ENCODE measurements around the gene CA5B.
"Not testable (repeated sequence)": the region's sequence is repeated elsewhere in the genome, so short reads cannot be mapped to it uniquely, and the experiment has no call there.

Gene CA5B

DNA sequence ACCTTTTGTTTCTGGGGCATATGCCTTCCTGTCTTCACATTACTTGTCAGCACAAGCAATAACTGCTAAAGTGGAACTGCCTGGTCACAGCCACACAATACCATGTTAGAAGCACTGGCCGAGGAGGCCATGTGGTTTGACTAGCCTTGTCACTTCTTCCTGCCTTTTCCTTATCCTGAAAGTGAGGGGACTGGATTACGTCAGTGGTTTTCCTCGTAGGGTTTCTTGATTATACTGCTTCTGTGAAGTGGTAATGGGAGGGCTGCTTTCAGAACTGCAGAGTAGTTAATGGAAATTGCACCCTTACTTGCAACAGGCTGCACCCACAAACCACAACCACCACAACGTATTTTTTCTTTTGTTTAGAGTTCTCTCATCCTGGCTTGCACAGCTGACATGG, 78.8 kb downstream of the CA5B start:
- Histone ChIP-seq H3K4me3 (ENCODE audit: low read length) (no peak overlapping the region), H3K36me3 (ENCODE audit: control insufficient read depth, insufficient read depth, low read length, severe bottlenecking) (peaks cover 58% of the 10 kb centered on the region), H3K27me3 (replicated peaks; ENCODE audit: control insufficient read depth, insufficient read depth, low read length) (no peaks in the 10 kb centered on the region), H3K9ac (ENCODE audit: low read length) (no peak overlapping the region), H3K4me1 (ENCODE audit: control insufficient read depth, insufficient read depth, low read length) (peaks cover 15% of the 10 kb centered on the region), H3K9me3 (ENCODE audit: control insufficient read depth, low read length) (no peaks in the 10 kb centered on the region)
- DNase-seq (ENCODE audit: low read depth), result no peak

DNA sequence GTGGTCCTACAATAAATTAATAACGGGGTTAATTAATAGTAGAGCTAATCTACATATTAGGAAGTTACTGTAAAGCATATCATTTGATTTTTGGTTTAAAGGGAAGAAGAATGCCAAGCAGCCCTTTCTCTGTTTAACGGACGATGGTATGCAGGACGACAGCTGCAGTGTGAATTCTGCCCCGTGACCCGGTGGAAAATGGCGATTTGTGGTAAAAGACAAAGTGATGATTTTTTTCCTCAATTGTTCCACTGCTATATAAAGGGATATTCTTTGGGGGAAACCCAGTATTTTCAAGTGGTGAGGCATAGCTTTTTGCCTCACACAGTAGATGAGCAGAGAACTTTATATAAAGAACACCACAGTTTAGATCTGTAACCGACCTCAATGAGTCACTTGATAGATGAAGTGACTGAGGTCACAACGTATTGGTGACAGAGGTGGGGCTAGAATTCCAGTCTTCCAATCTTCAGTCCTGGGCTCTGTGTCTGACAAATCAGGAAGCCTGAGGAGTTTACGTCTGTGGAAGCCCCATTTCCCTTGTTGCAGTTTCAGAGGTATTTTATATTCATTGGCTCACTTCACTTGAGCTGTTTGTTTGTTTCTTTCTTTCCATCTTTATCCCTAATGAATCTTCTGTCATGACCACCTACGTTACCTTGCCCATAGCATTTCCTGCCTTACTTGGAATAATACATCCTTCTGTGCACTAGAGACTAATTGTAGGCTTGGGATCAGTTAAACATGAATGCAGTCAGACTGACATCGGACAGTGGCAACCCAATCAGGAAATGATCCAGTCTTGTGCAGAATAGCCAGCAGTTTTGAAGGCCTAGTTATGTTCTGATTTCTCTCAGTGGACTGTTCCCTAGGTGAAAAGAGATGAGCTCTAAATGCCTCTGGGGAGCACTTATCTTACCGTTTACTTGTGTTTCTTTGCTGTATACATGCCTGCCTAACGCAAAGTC, 82.3 kb downstream of the CA5B start:
- no peaks in the 10 kb centered on the region for H3K9me3 ChIP-seq (ENCODE audit: control insufficient read depth, low read length)
- no peaks in the 10 kb centered on the region for H3K27me3 ChIP-seq (replicated peaks; ENCODE audit: control insufficient read depth, insufficient read depth, low read length)
- H3K9ac ChIP-seq (ENCODE audit: low read length), result no peak overlapping the region
- H3K4me1 ChIP-seq (ENCODE audit: control insufficient read depth, insufficient read depth, low read length), result no peaks in the 10 kb centered on the region
- peaks cover 63% of the 10 kb centered on the region for H3K36me3 ChIP-seq (ENCODE audit: control insufficient read depth, insufficient read depth, low read length, severe bottlenecking)
- no peak overlapping the region for H3K4me3 ChIP-seq (ENCODE audit: low read length)
- no peak for DNase-seq (ENCODE audit: low read depth)

DNA sequence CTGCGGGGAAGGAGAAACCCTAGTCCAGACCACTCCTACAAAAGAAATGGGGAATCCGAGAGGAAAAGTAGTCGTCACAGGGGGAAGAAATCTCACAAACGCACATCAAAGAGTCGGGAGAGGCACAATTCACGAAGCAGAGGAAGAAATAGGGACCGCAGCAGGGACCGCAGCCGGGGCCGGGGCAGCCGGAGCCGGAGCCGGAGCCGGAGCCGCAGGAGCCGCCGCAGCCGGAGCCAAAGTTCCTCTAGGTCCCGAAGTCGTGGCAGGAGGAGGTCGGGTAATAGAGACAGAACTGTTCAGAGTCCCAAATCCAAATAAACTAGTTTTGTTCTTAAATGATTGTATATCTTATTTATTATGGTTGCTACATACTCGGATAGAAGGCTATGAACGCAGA, 84.9 kb downstream of the CA5B start:
- no peaks in the 10 kb centered on the region for H3K27me3 ChIP-seq (replicated peaks; ENCODE audit: control insufficient read depth, insufficient read depth, low read length)
- H3K9ac ChIP-seq (ENCODE audit: low read length), result no peak overlapping the region
- peaks cover 10% of the 10 kb centered on the region for H3K4me1 ChIP-seq (ENCODE audit: control insufficient read depth, insufficient read depth, low read length)
- H3K36me3 ChIP-seq (ENCODE audit: control insufficient read depth, insufficient read depth, low read length, severe bottlenecking), result peaks cover 47% of the 10 kb centered on the region
- no peak for DNase-seq (ENCODE audit: low read depth)
- no peaks in the 10 kb centered on the region for H3K9me3 ChIP-seq (ENCODE audit: control insufficient read depth, low read length)
- no peak overlapping the region for H3K4me3 ChIP-seq (ENCODE audit: low read length)

DNA sequence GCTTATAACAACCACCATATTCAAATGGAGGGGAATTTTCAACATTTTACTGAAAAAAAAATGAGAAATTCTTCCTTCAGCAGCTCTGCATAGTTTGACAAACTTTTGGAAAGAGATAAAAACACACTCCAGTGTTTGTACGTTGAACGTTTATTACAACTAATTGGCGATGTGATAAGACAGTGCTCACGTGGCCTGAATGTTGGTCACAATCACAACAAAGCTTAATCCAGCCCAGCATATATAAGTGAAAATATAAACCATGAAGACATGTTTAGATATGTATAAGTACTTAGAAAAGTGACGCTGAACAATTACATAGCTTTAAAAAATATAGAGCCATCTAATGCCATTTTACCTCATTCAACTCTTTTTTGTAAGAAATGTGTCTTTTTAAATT, 87.9 kb downstream of the CA5B start:
- Histone ChIP-seq H3K36me3 (ENCODE audit: control insufficient read depth, insufficient read depth, low read length, severe bottlenecking) (peaks cover 32% of the 10 kb centered on the region), H3K9me3 (ENCODE audit: control insufficient read depth, low read length) (no peaks in the 10 kb centered on the region), H3K4me1 (ENCODE audit: control insufficient read depth, insufficient read depth, low read length) (peaks cover 10% of the 10 kb centered on the region), H3K9ac (ENCODE audit: low read length) (no peak overlapping the region), H3K4me3 (ENCODE audit: low read length) (no peak overlapping the region), H3K27me3 (replicated peaks; ENCODE audit: control insufficient read depth, insufficient read depth, low read length) (no peaks in the 10 kb centered on the region)
- DNase-seq (ENCODE audit: low read depth), result no peak

DNA sequence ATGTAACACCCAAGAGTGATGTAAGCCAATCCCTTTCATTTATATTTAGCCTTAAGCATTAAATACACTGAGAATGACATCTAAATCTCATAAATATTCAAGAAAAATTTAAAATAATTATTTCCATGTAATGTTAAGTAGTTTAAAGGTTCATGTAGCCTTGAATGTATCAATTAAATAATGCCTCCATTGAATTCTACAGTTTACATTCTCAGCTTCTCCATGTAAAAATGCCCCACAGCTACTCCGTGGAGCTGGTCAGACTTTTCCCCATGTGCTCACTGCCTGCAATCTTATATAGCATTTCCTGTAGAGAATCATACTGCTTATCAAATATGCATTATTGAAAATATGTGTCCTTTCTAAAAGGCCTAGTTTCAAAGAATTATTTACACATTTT, 91.1 kb downstream of the CA5B start:
- no peaks in the 10 kb centered on the region for H3K9me3 ChIP-seq (ENCODE audit: control insufficient read depth, low read length)
- DNase-seq (ENCODE audit: low read depth), result no peak
- H3K4me3 ChIP-seq (ENCODE audit: low read length), result no peak overlapping the region
- H3K27me3 ChIP-seq (replicated peaks; ENCODE audit: control insufficient read depth, insufficient read depth, low read length), result no peaks in the 10 kb centered on the region
- peaks cover 6% of the 10 kb centered on the region for H3K36me3 ChIP-seq (ENCODE audit: control insufficient read depth, insufficient read depth, low read length, severe bottlenecking)
- H3K9ac ChIP-seq (ENCODE audit: low read length), result no peak overlapping the region
- peaks cover 13% of the 10 kb centered on the region for H3K4me1 ChIP-seq (ENCODE audit: control insufficient read depth, insufficient read depth, low read length)

DNA sequence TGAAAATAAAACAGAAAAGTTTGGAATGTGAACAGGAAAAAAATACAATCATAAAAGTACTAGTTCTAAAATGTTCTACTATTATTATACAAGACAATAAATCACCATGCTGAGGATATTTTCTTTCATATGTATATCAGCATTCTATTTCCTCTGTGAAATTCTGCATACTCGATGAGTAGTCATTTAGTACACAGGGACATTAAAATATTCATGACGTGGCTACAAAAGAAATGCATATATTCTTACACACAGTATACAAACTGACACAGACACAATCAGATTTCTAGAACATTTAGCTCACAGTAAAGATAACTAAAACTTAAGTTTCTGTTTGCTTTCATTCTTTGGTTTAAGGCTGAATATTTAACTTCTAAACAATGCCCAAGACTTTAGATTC, 93.3 kb downstream of the CA5B start:
- not testable (repeated sequence) for H3K4me1 ChIP-seq (ENCODE audit: control insufficient read depth, insufficient read depth, low read length); H3K4me3 ChIP-seq (ENCODE audit: low read length); DNase-seq (ENCODE audit: low read depth); H3K9ac ChIP-seq (ENCODE audit: low read length); H3K36me3 ChIP-seq (ENCODE audit: control insufficient read depth, insufficient read depth, low read length, severe bottlenecking); H3K27me3 ChIP-seq (replicated peaks; ENCODE audit: control insufficient read depth, insufficient read depth, low read length); H3K9me3 ChIP-seq (ENCODE audit: control insufficient read depth, low read length)

DNA sequence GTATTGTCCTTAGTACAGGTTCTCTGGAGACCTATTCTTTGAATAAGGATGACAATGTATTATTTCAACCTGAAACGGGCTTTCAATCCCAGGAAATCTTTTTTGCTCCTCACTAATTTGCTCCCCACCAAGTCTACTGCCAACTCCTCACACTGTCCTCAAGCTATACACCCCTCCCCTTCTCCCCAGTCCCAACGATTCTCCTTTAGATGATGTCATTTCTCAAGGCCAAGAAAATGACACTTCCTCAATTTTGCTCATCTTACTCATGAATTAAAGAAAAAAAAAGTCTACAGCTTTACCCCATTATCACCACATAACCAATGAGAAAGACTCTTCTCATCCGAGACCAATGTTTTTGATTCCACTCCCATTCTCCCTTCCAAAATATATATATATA, 96.0 kb downstream of the CA5B start:
- DNase-seq (ENCODE audit: low read depth), result no peak
- no peaks in the 10 kb centered on the region for H3K27me3 ChIP-seq (replicated peaks; ENCODE audit: control insufficient read depth, insufficient read depth, low read length)
- peaks cover 3% of the 10 kb centered on the region for H3K4me1 ChIP-seq (ENCODE audit: control insufficient read depth, insufficient read depth, low read length)
- no peaks in the 10 kb centered on the region for H3K9me3 ChIP-seq (ENCODE audit: control insufficient read depth, low read length)
- no peaks in the 10 kb centered on the region for H3K36me3 ChIP-seq (ENCODE audit: control insufficient read depth, insufficient read depth, low read length, severe bottlenecking)
- H3K9ac ChIP-seq (ENCODE audit: low read length), result no peak overlapping the region
- H3K4me3 ChIP-seq (ENCODE audit: low read length), result no peak overlapping the region

DNA sequence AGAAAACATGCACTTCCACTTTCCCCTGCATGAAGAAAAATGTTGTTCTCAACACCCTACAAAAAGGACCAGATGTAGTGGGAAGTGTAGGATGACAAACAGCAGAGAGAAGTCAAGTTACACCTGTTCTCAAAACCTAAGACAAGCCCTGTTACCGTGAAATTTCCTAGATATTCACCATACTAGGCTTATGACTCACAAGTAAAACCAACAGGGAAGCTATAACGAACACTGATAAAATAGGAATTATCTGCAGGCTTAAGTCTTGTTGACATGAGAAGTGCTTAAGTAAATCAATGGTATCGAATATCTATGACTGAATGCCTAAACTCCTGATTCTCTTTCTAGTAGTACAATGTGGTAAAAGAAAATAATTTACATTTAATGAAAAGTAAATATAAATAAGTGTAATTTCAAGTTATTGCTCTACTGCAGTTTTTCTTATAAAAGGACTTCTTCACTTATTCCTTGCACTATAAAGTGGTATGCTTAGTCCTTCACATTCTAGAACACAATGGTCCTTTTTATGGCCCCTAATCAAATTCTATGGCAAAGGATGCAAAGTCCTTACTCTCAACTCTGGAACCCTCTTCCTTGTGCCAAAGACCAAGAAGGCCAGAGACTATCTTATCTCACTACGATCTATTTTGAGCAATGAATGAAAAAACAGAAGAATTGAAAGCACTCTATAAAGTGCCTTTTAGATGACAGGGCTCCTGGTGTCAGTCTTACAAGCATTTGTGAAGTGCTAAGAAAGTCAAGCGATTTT, 96.9 kb downstream of the CA5B start:
- no peak overlapping the region for H3K9ac ChIP-seq (ENCODE audit: low read length)
- peak; percentile 15 for DNase-seq (ENCODE audit: low read depth)
- no peaks in the 10 kb centered on the region for H3K36me3 ChIP-seq (ENCODE audit: control insufficient read depth, insufficient read depth, low read length, severe bottlenecking)
- H3K9me3 ChIP-seq (ENCODE audit: control insufficient read depth, low read length), result no peaks in the 10 kb centered on the region
- no peaks in the 10 kb centered on the region for H3K27me3 ChIP-seq (replicated peaks; ENCODE audit: control insufficient read depth, insufficient read depth, low read length)
- no peak overlapping the region for H3K4me3 ChIP-seq (ENCODE audit: low read length)
- H3K4me1 ChIP-seq (ENCODE audit: control insufficient read depth, insufficient read depth, low read length), result peaks cover 3% of the 10 kb centered on the region
